SK-N-SH treated with all-trans-retinoic acid at 6 μM for 48 hours (cell line): ENCODE data around the gene PLPPR5.

ENCODE experiments used
- ARNTL ChIP-seq: fragments of 450-650 bp; formaldehyde crosslinking; IDR thresholded peaks from 2 replicates; pipeline ENCODE4 v1.5.0; 2020; ENCODE audit warnings: low read depth, mild to moderate bottlenecking, moderate library complexity, borderline replicate concordance
- BACH2 ChIP-seq: fragments of 250-450 bp; sonication (Bioruptor Pico); IDR thresholded peaks from 2 replicates; pipeline ENCODE4 v1.9.0; 2021; ENCODE audit warnings: mild to moderate bottlenecking, borderline replicate concordance
- GLIS3 ChIP-seq: fragments of 250-450 bp; sonication (Bioruptor Pico); IDR thresholded peaks from 2 replicates; pipeline ENCODE4 v1.5.0; 2020; ENCODE audit warnings: mild to moderate bottlenecking, moderate library complexity
- ISL1 ChIP-seq: fragments of 250-450 bp; sonication (Bioruptor Pico); IDR thresholded peaks from 2 replicates; pipeline ENCODE4 v2.1.2; 2022; ENCODE audit warnings: mild to moderate bottlenecking, moderate library complexity
- OSR1 ChIP-seq: fragments of 250-450 bp; sonication (Bioruptor Pico); IDR thresholded peaks from 2 replicates; pipeline ENCODE4 v1.8.0; 2022; ENCODE audit warnings: moderate library complexity, mild to moderate bottlenecking, inconsistent platforms
- RARB ChIP-seq: fragments of 250-450 bp; sonication (Bioruptor Pico); IDR thresholded peaks from 2 replicates; pipeline ENCODE4 v1.8.0; 2021; ENCODE audit warnings: mild to moderate bottlenecking, moderate library complexity
- TOX ChIP-seq: fragments of 250-450 bp; sonication (Bioruptor Pico); IDR thresholded peaks from 2 replicates; pipeline ENCODE4 v1.8.0; 2021; ENCODE audit warnings: mild to moderate bottlenecking, moderate library complexity, borderline replicate concordance
- ZFP3 ChIP-seq: fragments of 250-450 bp; sonication (Bioruptor Pico); IDR thresholded peaks from 2 replicates; pipeline ENCODE4 v1.5.0; 2020; ENCODE audit warnings: mild to moderate bottlenecking, moderate library complexity
- ZFP30 ChIP-seq: fragments of 450-650 bp; formaldehyde crosslinking; IDR thresholded peaks from 2 replicates; pipeline ENCODE4 v1.5.0; 2022; ENCODE audit warnings: mild to moderate bottlenecking, moderate library complexity
- ZNF8 ChIP-seq: fragments of 450-650 bp; formaldehyde crosslinking; IDR thresholded peaks from 2 replicates; pipeline ENCODE4 v1.5.0; 2020; ENCODE audit warnings: mild to moderate bottlenecking, moderate library complexity
- TF ChIP-seq, protein P1 (sequence below): fragments of 250-450 bp; sonication (Bioruptor Pico); IDR thresholded peaks from 2 replicates; pipeline ENCODE4 v1.5.1; 2020; ENCODE audit warnings: low read depth, mild to moderate bottlenecking, moderate library complexity
- TF ChIP-seq, protein P2 (sequence below): fragments of 250-450 bp; sonication (Bioruptor Pico); IDR thresholded peaks from 2 replicates; pipeline ENCODE4 v1.5.0; 2020; ENCODE audit warnings: mild to moderate bottlenecking, moderate library complexity

DNA sequence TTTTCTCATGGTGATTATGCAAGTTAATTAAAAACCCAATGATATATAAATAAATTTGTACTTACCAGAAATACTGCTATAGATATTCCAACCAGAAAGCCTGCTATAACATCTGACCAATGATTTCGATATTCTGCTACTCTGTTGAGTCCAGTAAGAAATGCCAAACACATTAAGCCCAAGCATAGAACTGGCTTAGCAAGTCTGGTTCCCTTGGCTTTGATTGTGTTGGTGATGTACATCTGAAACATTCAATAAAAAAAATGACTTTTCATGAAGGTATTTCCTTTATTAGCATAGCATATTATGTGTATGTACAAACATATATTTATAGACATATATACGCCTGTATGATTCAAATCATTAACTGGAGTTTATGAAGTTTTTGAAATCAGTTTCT lies 82.8 kb downstream of the PLPPR5 start:
- TF ChIP-seq ZFP30 (CRISPR knock-in tag) (no peak), ARNTL (no peak), OSR1 (CRISPR knock-in tag) (no peak), ZFP3 (CRISPR knock-in tag) (no peak), GLIS3 (no peak), RARB (CRISPR knock-in tag) (no peak), ZNF8 (CRISPR knock-in tag) (no peak), BACH2 (no peak), ISL1 (no peak), TOX (CRISPR knock-in tag) (no peak)
- TF ChIP-seq, protein P1, sequence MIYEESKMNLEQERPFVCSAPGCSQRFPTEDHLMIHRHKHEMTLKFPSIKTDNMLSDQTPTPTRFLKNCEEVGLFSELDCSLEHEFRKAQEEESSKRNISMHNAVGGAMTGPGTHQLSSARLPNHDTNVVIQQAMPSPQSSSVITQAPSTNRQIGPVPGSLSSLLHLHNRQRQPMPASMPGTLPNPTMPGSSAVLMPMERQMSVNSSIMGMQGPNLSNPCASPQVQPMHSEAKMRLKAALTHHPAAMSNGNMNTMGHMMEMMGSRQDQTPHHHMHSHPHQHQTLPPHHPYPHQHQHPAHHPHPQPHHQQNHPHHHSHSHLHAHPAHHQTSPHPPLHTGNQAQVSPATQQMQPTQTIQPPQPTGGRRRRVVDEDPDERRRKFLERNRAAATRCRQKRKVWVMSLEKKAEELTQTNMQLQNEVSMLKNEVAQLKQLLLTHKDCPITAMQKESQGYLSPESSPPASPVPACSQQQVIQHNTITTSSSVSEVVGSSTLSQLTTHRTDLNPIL (CRISPR knock-in tag): no peak
- TF ChIP-seq, protein P2, sequence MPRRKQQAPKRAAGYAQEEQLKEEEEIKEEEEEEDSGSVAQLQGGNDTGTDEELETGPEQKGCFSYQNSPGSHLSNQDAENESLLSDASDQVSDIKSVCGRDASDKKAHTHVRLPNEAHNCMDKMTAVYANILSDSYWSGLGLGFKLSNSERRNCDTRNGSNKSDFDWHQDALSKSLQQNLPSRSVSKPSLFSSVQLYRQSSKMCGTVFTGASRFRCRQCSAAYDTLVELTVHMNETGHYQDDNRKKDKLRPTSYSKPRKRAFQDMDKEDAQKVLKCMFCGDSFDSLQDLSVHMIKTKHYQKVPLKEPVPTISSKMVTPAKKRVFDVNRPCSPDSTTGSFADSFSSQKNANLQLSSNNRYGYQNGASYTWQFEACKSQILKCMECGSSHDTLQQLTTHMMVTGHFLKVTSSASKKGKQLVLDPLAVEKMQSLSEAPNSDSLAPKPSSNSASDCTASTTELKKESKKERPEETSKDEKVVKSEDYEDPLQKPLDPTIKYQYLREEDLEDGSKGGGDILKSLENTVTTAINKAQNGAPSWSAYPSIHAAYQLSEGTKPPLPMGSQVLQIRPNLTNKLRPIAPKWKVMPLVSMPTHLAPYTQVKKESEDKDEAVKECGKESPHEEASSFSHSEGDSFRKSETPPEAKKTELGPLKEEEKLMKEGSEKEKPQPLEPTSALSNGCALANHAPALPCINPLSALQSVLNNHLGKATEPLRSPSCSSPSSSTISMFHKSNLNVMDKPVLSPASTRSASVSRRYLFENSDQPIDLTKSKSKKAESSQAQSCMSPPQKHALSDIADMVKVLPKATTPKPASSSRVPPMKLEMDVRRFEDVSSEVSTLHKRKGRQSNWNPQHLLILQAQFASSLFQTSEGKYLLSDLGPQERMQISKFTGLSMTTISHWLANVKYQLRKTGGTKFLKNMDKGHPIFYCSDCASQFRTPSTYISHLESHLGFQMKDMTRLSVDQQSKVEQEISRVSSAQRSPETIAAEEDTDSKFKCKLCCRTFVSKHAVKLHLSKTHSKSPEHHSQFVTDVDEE (CRISPR knock-in tag): no peak
